K562 (cell line): Measurements from ENCODE around the gene DISC1.

ENCODE experiments used
- CTCF ChIP-seq, 3 experiments: IDR thresholded peaks in 2 of 3; conservative IDR thresholded peaks in 1 of 3; 2 replicates each; pipeline ENCODE4 v1.5.1; 2011 to 2012; ENCODE audit warnings: low read length in 3 of 3, mild to moderate bottlenecking in 3 of 3, control low read depth in 2 of 3, improper control_type of control experiment in 1 of 3, inconsistent platforms in 1 of 3, low read depth in 1 of 3, mixed read lengths in 1 of 3, moderate library complexity in 1 of 3; ENCODE audit not compliant: insufficient read depth in 2 of 3
- HLTF ChIP-seq: fragments of 450-650 bp; IDR thresholded peaks from 2 replicates; pipeline ENCODE4 v1.6.1; 2016
- JUNB ChIP-seq: fragments of 450-650 bp; formaldehyde crosslinking; conservative IDR thresholded peaks from 2 replicates; pipeline ENCODE4 v1.4.0; 2020; ENCODE audit warnings: mild to moderate bottlenecking
- POLR2A ChIP-seq: fragments of 450-650 bp; conservative IDR thresholded peaks from 2 replicates; pipeline ENCODE4 v1.6.1; 2016
- POLR2H ChIP-seq: IDR thresholded peaks from 2 replicates; pipeline ENCODE4 v1.6.1; 2016; ENCODE audit warnings: missing genetic modification characterization, low read depth, mild to moderate bottlenecking, control low read depth, missing compliant biosample characterization, moderate library complexity
- ZNF3 ChIP-seq: fragments of 250-450 bp; sonication (Bioruptor Pico); IDR thresholded peaks from 2 replicates; pipeline ENCODE4 v1.5.0; 2021; ENCODE audit warnings: mild to moderate bottlenecking, moderate library complexity
- ZNF384 ChIP-seq: IDR thresholded peaks from 2 replicates; pipeline ENCODE4 v1.6.1; 2012; ENCODE audit warnings: low read depth, low read length, improper control_type of control experiment
- ZNF766 ChIP-seq: fragments of 200-800 bp; sonication (Bioruptor generic); conservative IDR thresholded peaks from 2 replicates; pipeline ENCODE4 v1.6.1; 2016; ENCODE audit warnings: missing genetic modification characterization, missing compliant biosample characterization
- TF ChIP-seq, protein P1 (sequence below), 3 experiments: fragments of 200-800 bp in 1 of 3; fragments of 250-450 bp in 1 of 3; fragments of 450-650 bp in 1 of 3; sonication (Bioruptor Pico) in 1 of 3; sonication (Bioruptor generic) in 1 of 3; formaldehyde crosslinking in 1 of 3; IDR thresholded peaks; 2 replicates each; pipeline versions ENCODE4 v1.6.1 to v1.8.0; 2016 to 2022; ENCODE audit warnings: mild to moderate bottlenecking in 2 of 3, missing genetic modification characterization in 2 of 3, missing compliant biosample characterization in 1 of 3, moderate library complexity in 1 of 3

GRCh38 chr1:232034556-232034955, 408.0 kb downstream of the DISC1 start:
- TF ChIP-seq ZNF3 (no peak), ZNF766 (CRISPR knock-in tag) (no peak), POLR2A (no peak), HLTF (no peak), POLR2H (tag) (no peak), CTCF (IDR thresholded peaks at IDR 0.05 in 2 of 3, conservative IDR thresholded peaks at IDR 0.05 in 1 of 3; ENCODE audit: insufficient read depth in 2 of 3, low read depth in 1 of 3, low read length in 3 of 3) (no peak), ZNF384 (no peak), JUNB (CRISPR knock-in tag) (no peak)
- TF ChIP-seq, protein P1, sequence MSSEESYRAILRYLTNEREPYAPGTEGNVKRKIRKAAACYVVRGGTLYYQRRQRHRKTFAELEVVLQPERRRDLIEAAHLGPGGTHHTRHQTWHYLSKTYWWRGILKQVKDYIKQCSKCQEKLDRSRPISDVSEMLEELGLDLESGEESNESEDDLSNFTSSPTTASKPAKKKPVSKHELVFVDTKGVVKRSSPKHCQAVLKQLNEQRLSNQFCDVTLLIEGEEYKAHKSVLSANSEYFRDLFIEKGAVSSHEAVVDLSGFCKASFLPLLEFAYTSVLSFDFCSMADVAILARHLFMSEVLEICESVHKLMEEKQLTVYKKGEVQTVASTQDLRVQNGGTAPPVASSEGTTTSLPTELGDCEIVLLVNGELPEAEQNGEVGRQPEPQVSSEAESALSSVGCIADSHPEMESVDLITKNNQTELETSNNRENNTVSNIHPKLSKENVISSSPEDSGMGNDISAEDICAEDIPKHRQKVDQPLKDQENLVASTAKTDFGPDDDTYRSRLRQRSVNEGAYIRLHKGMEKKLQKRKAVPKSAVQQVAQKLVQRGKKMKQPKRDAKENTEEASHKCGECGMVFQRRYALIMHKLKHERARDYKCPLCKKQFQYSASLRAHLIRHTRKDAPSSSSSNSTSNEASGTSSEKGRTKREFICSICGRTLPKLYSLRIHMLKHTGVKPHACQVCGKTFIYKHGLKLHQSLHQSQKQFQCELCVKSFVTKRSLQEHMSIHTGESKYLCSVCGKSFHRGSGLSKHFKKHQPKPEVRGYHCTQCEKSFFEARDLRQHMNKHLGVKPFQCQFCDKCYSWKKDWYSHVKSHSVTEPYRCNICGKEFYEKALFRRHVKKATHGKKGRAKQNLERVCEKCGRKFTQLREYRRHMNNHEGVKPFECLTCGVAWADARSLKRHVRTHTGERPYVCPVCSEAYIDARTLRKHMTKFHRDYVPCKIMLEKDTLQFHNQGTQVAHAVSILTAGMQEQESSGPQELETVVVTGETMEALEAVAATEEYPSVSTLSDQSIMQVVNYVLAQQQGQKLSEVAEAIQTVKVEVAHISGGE (CRISPR knock-in tag; IDR thresholded peaks at IDR 0.05): no peak
